HG03460 (cell line): Measurements from ENCODE around the gene RTN4RL2.
"Not testable (repeated sequence)": the region's sequence is repeated elsewhere in the genome, so short reads cannot be mapped to it uniquely, and the experiment has no call there.

Source experiments
- ATAC-seq: cut with Tn5 transposase; IDR thresholded peaks from one replicate; pipeline ENCODE4 v1.9.1; 2021; ENCODE audit not compliant: unreplicated experiment

RTN4RL2 gene

DNA sequence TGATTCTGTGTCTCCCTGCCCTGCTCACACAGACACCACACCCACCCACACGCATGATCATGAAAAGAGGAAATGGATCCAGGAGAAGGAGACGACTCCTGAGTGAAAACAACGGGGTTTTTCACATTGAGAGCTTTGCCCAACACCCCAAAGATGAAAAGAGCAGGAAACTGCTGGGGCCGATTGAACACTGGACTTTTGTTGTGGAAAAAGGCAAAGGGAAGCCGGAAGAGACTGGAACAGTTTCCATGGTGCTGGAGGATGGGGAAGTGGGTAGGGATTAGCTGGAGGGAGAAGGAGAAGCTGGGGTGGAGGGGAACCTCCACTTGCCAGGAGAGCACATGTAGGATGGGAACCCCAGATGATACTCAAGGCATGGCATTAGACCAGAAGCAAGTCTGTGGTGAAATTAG is 28.2 kb upstream of the RTN4RL2 start:
- peak; percentile 10 for ATAC-seq

DNA sequence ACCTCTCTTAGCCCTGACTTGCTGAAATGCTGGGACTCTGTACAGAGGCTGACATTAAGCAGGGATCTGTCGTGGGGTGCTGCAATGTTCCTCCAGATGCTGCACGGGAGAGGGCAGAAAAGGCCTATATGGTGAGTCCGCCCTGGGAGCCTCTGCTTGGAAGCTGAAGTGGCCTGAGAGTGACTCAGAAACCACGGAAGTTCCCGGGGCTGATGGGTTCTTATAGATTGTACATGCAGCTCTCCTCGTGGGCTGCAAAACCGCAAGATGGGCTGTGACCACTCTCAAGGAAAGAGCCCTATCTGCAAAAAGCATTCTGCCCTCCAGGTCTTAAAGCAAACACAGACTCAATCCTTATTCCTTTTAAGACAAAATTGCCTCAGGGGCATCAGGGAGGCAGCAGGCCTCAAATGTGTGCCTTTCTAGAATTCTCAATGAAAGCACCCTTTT is 27.6 kb upstream of the RTN4RL2 start:
- ATAC-seq: peak; percentile 50

DNA sequence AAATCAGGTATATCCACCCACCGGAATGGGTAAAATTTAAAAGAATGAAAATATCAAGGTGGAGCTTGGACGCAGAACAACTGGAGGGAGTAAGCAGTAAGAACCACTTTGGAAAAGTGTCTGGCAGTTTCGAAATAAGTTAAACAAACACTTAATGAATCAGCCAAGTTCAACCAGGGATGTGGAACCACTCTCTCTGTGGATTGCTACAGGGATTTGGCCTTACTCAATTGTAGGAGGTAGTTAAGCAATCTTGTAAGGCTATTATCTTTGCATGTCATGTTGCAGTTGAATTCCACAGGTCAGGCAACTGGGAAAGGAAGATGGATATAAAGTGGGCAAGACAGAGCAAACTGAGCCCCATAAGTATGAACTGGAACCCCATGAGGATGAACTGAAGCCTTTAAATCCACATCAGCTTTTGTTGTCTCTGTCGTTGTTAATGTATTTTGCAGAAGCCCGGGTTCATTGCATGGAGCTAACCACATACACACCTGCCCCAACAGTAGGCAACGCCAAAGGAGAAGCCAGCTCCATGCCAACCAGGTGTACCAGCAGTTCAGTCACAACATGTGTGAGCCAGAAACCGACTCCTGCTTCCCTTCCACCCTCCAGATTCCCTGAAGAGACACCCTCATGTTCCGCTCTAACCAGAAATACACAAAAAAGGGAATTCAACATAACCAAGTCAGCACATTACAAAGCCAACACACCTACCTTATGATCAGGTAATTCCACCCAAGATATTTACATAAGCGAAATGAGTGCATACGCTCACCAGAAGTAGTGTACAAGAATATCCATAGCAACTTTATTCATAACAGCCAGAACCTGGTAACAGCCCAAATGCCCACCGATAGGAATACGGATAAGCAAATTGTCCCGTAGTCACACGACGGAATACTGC is 25.4 kb upstream of the RTN4RL2 start:
- ATAC-seq: no peak

DNA sequence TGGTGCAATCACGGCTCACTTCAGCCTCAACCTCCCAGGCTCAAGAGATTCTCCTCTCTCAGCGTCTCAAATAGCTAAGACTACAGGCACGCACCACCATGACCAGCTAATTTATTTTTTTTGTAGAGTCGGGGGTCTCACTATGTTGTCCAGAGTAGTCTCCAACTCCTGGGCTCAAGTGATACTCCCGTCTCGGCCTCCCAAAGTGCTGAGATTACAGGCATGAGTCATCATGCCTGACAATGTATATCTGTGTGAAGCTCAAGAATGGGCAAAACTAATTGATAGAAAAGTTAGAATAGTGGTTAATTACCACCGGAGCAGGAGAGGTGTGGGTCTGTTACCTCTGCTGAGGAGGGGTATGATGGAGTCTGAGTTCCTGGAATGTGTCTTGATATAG is 24.3 kb upstream of the RTN4RL2 start:
- no peak for ATAC-seq

DNA sequence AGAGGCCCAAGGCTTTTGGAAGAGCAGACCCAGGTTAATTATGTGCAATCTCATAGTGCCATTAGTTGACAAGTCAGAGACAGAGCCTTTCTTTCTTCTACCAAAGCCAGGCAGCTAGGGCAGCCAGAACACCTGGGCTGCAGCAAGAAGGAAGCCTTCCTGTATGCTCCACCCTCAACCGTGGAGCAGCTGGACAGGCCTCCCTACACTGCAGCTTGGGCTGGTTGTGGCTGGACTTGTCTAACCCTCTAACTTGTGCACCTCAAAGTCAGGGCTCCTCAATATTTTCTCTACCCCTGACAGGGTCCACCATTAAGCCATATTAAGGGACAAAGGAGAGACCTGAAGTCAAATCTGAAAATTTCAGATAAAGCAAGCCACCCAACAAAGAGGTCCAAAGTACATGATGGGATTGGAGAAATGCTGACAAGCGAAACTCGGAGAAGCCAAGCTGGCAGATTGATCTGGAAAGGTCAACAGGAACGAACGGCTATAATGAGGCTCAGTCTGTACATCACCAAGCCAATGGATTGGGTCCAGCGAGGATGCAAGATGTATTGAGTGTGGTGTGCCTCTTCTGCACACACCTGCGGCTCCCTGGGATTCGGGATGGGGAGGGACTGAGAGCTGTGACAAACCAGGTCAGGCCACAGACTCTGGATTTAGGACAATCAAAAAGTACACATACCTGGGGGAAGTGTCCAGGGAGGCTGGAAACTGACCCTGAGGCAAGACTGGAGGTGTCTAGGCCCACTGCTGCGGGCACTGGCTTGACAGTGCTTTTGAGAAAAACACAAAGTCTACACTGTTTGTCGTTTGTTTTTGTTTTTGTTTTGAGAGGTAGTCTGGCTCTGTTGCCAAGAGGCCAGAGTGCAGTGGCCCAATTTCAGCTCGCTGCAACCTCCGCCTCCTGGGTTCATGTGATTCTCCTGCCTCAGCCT is 21.7 kb upstream of the RTN4RL2 start:
- ATAC-seq: no peak

DNA sequence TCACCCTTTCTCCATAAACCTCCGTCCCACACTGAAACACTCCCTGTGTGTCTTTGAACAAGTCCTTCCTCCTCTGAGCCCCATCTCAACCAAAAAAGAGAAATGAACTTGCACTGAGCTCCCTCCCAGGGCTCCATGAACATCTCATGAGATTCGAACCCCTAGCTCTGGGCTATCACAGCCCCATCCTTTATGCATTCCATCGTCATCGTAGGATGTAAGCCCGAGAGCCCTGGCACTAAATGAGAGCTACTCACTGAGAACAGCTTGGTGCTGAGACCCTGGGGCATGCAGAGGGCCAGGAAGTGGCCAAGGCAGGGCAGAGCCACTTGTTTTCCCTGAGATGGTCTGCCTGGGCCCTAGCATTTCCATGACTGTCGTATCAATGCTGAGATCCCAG is 20.5 kb upstream of the RTN4RL2 start:
- ATAC-seq: no peak

DNA sequence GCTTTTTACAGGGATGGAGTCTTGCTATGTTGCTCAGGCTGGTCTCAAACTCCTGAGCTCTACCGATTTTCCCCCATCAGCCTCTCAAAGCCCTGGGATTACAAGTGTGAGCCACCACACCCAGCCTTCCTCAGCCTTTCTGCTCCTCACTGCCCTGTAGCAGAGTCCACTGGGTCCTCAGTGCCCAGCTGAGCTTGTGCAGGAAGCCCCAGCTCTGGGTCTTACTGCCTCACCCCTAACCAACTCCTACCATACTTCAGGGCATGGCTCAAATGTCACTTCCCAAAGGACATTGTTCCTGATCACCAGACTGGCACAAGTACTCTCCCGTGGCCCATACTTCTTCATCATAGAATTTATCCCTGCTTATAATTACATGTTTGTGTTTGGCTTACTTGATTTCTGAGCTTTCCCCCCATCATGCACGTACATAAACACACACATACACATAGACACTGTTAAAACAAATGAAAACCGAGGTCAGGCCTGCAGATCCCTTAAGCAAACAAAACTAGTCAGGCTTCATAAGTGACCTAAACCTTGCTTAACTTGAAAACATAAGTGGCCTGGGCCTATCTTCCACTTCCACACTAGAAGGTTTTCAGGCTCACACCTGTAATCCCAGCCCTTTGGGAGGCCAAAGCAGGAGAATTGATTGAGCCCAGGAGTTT is 19.4 kb upstream of the RTN4RL2 start:
- no peak for ATAC-seq

DNA sequence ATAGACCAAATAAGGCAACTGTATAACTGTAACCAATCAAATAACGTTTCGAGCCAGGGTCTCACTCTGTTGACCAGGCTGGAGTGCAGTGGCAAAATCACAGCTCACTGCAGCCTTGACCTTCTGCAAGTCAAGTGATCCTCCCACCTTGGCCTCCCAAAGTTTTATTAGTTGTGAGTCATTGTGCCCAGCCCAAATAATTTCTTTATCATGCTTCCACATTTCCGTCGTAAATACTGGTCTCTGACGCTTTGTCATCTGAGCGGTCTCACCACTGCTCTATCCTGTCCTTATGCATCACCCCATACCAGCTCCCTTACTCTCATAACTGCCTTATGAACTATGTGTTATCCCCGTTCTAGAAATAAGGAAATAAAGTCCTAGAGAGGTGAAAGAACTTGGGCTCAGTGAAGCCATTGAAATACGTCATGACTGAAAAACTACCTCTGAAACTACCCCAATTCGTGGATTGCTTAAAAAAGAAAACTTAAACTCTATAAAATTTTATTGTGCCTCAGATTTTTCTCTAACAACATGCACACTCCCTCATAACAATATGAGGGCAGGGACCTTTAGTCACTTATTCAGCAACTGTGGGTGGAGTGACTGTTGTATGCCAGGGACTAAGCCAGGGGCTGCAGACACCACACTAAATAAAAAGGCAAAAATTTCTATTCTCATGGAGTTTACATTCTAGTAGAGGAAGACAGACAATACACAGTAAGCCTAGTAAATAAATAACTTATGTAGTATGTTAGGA is 15.8 kb upstream of the RTN4RL2 start:
- ATAC-seq: no peak

DNA sequence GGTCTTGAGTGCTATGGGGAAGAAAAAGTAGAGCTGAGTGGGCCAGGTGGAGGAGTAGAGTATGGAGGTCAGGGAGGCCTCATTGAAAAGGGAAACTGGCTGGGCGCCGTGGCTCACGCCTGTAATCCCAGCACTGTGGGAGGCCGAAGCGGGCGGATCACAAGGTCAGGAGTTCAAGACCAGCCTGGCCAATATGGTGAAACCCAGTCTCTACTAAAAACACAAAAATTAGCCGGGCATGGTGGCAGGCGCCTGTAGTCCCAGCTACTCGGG is 15.3 kb upstream of the RTN4RL2 start:
- ATAC-seq: not testable (repeated sequence)

DNA sequence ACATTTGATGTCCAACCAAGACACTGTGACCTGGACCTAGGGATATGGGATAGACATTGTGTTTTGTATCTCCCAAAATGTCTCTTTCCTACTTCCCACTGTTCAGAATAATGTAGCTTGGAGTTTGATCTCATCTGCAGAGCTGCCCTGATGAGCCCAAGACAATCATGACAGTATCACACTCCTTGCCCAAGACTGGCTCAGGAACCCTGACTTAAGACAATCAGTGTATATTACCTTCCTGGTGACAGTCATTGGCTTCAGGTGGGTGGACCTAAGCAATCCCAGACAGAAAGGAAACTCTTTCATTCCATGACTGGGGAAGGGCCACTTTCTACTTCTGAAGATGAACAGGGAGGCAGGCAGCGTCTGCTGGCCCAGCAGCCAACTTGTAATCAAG is 14.3 kb upstream of the RTN4RL2 start:
- no peak for ATAC-seq

DNA sequence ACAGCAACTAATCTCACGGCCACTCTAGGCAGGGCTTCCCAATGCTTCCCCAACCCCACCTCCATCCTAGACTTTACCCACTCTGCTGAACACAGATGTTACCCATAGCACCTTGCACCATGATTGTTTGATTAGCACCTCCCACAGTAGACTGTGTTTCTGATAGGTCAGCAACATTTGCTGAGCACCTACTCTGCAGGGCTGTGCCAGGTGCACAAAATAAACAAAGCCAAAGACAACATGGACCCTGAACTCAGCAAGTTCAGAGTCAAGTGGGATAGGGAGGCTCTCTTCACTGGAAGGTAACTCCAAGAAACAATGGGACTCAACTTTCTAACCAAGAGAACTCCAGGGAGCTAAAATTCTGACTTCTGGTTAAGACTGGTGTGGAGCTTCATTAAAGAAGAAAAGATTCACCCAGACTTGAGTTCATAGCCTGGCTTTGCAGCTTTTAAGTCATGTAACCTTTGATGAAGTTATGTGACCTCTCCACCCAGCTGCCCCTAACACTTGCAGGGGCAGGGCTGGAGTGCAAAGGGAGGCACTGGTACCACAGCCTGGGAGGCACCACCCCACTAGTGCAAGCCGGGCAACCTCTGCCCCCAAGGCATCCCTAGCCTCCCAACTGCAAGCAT is 6.7 kb upstream of the RTN4RL2 start:
- no peak for ATAC-seq

DNA sequence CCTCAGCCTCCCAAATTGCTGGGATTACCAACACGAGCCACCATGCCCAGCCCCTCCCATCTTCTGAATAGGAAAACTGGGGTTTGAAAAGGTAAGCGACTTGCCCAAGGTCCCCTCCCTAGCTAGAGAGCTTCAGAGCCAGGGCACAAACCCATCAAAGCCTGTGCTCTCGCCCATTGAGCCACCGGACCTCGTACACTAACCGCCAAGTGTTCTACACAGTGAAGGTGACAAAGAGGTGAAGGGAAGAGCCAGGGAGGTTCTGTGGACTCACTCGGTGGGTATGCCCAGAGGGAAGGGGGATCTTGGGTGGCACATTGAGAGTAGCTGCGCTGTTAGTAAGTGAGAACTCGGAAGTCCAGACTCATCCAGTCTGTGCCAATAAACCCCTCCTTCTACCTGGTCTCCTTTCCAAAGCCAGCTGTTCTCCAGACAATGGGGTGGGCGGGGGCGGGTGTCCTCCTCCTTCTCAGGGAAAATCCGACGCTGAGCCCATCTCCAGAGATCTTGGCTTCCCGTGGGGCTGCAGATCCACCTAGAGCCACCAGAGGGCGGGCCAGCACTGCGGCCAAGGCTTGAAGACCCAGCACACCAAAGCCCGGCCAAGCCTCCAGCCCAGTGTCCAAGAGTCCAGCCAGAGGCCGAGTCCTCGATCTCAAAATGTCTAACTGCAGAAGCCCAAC is 3.2 kb upstream of the RTN4RL2 start:
- peak; percentile 51 for ATAC-seq

DNA sequence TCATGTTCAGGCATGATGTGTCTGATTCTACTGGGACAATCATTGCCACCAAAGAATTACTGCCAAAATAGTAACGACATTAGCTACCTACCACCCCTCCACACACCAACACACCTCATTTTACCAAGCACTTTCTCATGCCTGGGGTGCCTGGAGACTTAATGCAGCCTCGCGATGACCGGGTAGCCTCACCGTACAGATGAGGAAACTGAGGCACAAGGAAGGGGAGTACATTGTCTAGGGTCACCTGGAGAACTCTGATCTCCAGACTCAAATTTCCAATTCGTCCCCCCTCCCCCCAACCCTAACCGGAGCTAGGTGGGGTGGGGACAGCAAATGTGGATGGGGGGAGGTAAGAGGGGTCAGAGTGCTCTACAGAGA is 2.7 kb upstream of the RTN4RL2 start:
- ATAC-seq: peak; percentile 20

DNA sequence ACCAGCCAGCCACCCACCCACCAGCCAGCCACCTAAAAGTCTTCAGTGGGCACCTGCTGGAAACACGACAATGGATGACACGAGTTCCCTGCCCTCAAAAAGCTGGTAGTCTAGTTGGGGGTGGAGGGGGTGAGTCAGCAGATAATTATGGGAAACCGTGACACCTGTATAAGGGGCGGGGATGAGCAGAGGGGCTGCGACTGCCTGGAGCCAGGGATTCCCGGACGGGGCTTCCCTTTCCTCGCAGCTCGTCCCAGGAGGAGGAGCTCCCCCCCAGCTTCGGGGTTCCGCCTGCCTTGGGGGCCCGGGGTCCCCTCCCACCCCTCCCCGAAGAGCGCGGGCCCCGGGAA is 2.3 kb upstream of the RTN4RL2 start:
- ATAC-seq: no peak

DNA sequence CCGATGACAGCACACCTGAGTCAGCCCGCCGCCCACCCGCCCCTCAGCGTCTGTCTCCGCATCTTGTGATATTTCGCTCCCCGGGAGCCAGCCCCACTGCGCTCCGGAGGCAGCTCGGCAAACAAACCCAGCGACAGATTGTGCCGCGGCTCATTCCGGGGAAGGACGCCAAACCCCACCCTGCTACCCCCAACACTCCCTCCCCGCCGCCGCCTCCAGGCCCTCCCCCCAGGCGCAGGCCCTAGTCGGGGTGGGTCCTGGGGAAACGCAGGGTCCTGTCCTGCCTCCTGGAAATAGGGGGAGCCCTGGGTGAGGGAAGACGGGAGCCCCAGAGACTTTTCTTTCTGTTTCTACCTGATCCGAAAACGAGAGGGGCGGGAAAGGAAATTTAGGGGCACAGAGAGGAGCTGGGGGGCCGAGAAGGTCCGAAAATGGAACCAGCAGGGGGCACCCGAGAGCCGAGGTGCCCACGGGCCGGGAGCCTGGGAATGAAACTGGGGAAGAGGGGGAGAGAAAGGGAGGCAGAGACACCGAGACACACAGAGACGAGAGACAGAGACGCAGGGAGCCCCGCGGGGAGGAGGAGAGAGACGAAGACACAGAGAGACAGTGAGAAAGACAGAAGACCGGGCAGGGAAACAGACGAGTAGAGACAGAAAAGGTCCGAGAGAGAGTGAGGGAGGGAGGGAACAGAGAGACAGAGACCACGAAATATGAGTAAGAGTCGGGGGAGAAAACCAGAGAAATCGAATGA is 1.7 kb upstream of the RTN4RL2 start:
- ATAC-seq: no peak

DNA sequence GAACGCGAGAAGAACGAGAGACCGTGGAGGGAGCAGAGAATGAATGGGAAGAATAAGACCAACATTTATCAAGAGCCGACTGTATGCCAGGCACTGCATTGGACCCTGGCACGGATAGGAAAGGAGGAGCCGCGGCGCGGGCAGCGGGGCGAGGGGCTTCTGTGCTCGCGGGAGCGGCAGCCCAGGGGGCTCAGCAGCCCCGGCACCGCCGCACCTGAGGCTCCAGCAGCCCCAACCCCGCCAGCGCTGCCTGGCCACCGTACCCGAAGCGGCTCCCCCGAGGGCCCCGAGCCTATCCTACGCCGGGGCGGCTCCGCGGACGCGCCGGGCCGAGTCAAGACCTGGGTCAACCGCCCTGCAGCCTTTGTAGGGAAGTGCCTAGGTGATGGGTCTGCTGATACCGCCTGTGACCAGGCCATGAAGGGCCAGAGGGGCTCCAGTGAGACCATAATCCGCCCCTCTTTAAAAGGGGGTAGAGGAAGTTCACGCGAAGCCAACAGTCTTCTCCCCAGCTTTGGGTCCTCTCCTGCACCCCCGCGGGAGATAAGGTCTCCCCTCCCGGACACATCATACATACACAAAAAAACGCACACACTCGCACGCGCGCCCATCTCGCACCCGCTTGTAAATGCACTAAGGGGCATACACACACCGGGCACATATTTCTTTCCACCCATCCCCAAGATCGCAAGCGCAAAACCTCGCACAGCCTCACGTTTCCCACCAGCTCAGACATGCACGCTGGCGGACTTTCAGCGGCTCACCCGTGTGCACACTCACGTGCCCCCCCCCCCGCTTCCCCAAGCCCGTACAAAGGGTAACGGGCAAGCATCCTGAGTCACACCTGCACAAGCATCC is 935 bp upstream of the RTN4RL2 start:
- no peak for ATAC-seq

DNA sequence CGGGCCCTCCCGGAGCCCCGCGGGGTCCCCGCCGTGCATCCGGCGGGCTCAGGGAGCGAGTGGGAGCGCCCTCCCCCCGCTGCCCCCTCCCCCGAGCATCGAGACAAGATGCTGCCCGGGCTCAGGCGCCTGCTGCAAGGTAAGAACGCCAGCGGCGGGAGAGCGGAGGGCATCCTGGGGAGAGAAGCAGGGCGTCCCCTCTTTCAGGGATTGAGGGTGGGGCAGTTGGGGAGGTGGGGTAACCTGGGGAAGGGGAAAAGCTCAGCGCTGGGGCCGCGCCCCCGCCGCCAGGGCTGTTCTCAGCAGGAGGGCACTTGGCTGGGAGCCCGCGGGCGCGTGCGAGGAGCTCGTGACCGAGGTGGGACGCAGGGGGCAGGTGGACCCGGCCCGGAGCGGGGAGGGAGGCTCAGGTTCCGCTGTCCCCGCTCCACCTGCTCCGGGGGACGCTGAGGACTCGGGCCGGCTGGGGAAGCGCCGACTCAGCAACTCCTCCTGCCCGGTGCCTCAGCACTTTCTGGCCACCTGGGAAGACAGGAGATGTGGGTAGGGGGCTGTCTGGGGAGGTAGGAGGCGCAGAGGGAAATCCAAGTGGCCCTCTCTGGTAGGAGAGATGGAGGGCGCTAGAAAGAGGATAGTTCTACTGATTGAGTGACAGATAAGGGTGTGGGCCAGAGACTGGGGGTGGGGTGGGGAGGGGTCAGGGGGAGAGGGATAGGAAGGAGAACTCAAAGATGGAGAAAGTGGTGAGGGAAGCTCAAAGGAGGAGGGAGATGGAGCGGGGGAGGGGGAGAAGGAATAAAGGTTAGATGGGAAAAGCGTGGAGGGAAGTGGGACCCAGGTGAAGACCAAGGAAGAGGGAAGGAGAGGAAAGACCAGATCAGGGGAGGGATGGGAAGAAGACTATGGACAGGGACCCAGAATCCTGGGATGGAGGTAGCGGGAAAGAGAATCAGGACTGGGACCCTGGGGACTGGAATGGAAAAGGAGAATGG is 726 bp downstream of the RTN4RL2 start:
- no peak for ATAC-seq
